Measurements from ENCODE around the gene FBXL16. TPM values are rescaled to one million over a fixed set of nuclear protein-coding genes. Genes with fewer than 3 reads are reported as not detected.

FBXL16 gene
- total and polyA plus RNA-seq, 2 experiments from 2014 or later = 8.9 to 12.6 TPM

GRCh38 chr16:648781-649589 lies 56.6 kb downstream of the FBXL16 start, which contains the start of gene WDR90 (continued):
- TF ChIP-seq REST (IDR thresholded peaks at IDR 0.05; ENCODE audit: unreplicated experiment) = no peak
- TF ChIP-seq CTCF (conservative IDR thresholded peaks at IDR 0.05; ENCODE audit: low read depth in 2 of 2) = 0 out of 4 replicates have a peak, but pooled peaks of 1 of the 2 experiments have one; percentile 7
- TF ChIP-seq EZH2phosphoT487 (IDR thresholded peaks at IDR 0.05; ENCODE audit: unreplicated experiment) = no peak
- TF ChIP-seq ETS1 (IDR thresholded peaks at IDR 0.05) = peak; percentile 66; the same call in 1 of the 2 replicates
- no peak for TF ChIP-seq ZNF331 (CRISPR knock-in tag; IDR thresholded peaks at IDR 0.05; ENCODE audit: low read depth)
- TF ChIP-seq STAT1 (IDR thresholded peaks at IDR 0.05; ENCODE audit: unreplicated experiment) = no peak

GRCh38 chr16:648071-648780 lies 57.4 kb downstream of the FBXL16 start:
- H3K27me3 ChIP-seq (ENCODE audit: insufficient read depth) = no peaks in the 10 kb centered on the region
- H3K9me2 ChIP-seq (ENCODE audit: insufficient read depth) = no peaks in the 10 kb centered on the region
- H3K27ac Mint-ChIP-seq = peak overlapping the region; percentile 82
- peak overlapping the region; percentile 84 for H3K4me3 Mint-ChIP-seq
- peak overlapping the region; percentile 95 for H3K4me2 ChIP-seq
- DNase-seq (ENCODE audit: low spot score) = peak; percentile 75
- 0 out of 2 replicates have a peak overlapping the region, but pooled peaks have one; percentile 66 for H3K27ac ChIP-seq (ENCODE audit: low read depth)
- H3K36me3 ChIP-seq (ENCODE audit: insufficient read depth) = no peaks in the 10 kb centered on the region
- H3K79me2 ChIP-seq (replicated peaks; ENCODE audit: insufficient read depth) = peaks cover 9% of the 10 kb centered on the region; the same call in 1 of the 2 replicates
- H3K4me1 ChIP-seq (ENCODE audit: insufficient read depth) = no peaks in the 10 kb centered on the region; the same call in 1 of the 2 replicates
- peaks cover 9% of the 10 kb centered on the region; the same call in 1 of the 2 replicates for H3F3A ChIP-seq (replicated peaks; ENCODE audit: low read depth)
- H3K4me3 ChIP-seq = peak overlapping the region; percentile 80
- peak; percentile 42 for ATAC-seq
- H3K9me3 Mint-ChIP-seq = no peaks in the 10 kb centered on the region
- H2AFZ ChIP-seq = peak overlapping the region; percentile 63; the same call in 1 of the 2 replicates
- no peaks in the 10 kb centered on the region; the same call in 1 of the 2 replicates for H4K20me1 ChIP-seq (replicated peaks; ENCODE audit: insufficient read depth)
- peaks cover 8% of the 10 kb centered on the region for H3K27me3 Mint-ChIP-seq (ENCODE audit: insufficient read depth, low read depth, poor library complexity)
- peaks cover 3% of the 10 kb centered on the region; the same call in 1 of the 3 replicates for H3K4me1 Mint-ChIP-seq
- no peaks in the 10 kb centered on the region for H3K36me3 Mint-ChIP-seq (ENCODE audit: low read depth)
- TF ChIP-seq ZNF462 (CRISPR knock-in tag; IDR thresholded peaks at IDR 0.05) (no peak), CREB1 (CRISPR knock-in tag; IDR thresholded peaks at IDR 0.05; ENCODE audit: low read depth) (0 out of 2 replicates have a peak, but pooled peaks have one; percentile 9), JUNB (IDR thresholded peaks at IDR 0.05; ENCODE audit: unreplicated experiment) (no peak)

All from GM23338 (cell line).